Ovary (tissue), 9 donors: ENCODE results near the gene ST6GAL1. TPM values are rescaled to one million over a fixed set of nuclear protein-coding genes. Genes with fewer than 3 reads are reported as not detected.
"Not testable (repeated sequence)": the region's sequence is repeated elsewhere in the genome, so short reads cannot be mapped to it uniquely, and the experiment has no call there.

ENCODE experiments used
- DNase-seq, 5 donors: peaks; one replicate each; pipeline ENCODE4 v3.0.0-alpha.2; 2019 to 2020
- H3K27ac ChIP-seq, 2 donors: fragments of 200-600 bp; one replicate each; pipeline versions ENCODE4 v1.5.1 to v1.8.0; 2019 to 2022
- H3K27me3 ChIP-seq: fragments of 200-600 bp; one replicate; pipeline ENCODE4 v1.8.0; 2022
- H3K36me3 ChIP-seq: fragments of 200-600 bp; sonication (generic); one replicate; pipeline ENCODE4 v1.5.1; 2019
- H3K4me1 ChIP-seq: one replicate; pipeline ENCODE4 v1.8.1; 2013; ENCODE audit warnings: mild to moderate bottlenecking, moderate library complexity; ENCODE audit not compliant: insufficient read depth
- H3K4me3 ChIP-seq: fragments of 200-600 bp; sonication (generic); one replicate; pipeline ENCODE4 v1.5.1; 2017
- H3K9me3 ChIP-seq, 2 donors: fragments of 200-600 bp in 1 of 2; sonication (generic) in 1 of 2; one replicate each; pipeline versions ENCODE4 v1.5.1 to v1.8.1; 2013 to 2019; ENCODE audit warnings: mild to moderate bottlenecking in 1 of 2, moderate library complexity in 1 of 2
- CTCF ChIP-seq, 3 donors: fragments of 450-650 bp in 2 of 3; fragments of 200-600 bp in 1 of 3; IDR thresholded peaks; one replicate each; pipeline versions ENCODE4 v1.5.1 to v1.8.0; 2016 to 2022; ENCODE audit warnings: antibody characterized with exemption in 3 of 3, mild to moderate bottlenecking in 1 of 3
- EP300 ChIP-seq: sonication (generic); formaldehyde crosslinking; IDR thresholded peaks from one replicate; pipeline ENCODE4 v1.6.1; 2017; ENCODE audit warnings: antibody characterized with exemption
- POLR2A ChIP-seq: fragments of 450-650 bp; IDR thresholded peaks from one replicate; pipeline ENCODE4 v1.6.1; 2017; ENCODE audit warnings: antibody characterized with exemption, mild to moderate bottlenecking, moderate library complexity
- WGBS, 3 donors: extraction: QIAGEN DNeasy Blood & Tissue Kit in 1 of 3; methylation state at CpG; one replicate each; pipeline versions ENCODE4 v1.1.5 to v1.1.7; 2013 to 2017; 5-methylcytosine and 5-hydroxymethylcytosine counted together
- intact Hi-C, 4 donors: fragments of 100-400 bp; cut with DNase I; formaldehyde crosslinking; loops; one replicate each; pipeline versions ENCODE4 v1.11.0 to v1.15.1; 2022 to 2023
- polyA plus RNA-seq, 2 donors: library from polyadenylated mRNA; stranded (reverse); fragments of 200-250 nt in 1 of 2; fragments of 350-450 nt in 1 of 2; fragmentation: Illumina TruSeq in 1 of 2; extraction: RNeasy Lipid Tissue Mini Kit (QIAGEN cat#74804) in 1 of 2; gene quantifications; one replicate each; pipeline ENCODE4 v1.2.3, GENCODE V29; 2013 to 2014
- total RNA-seq, 7 donors: library from RNA; depleted of rRNA in 2 of 7; stranded (reverse); fragments of >200 nt in 2 of 7; fragmentation: NEBNext Ultra II Directional in 3 of 7; extraction: Animal tissue kit (Norgen Biotek cat#: 25700) in 3 of 7; gene quantifications; one replicate each; pipeline versions ENCODE4 v1.1.0 to v1.2.4, GENCODE V29; 2016 to 2023
- donor health status: DM: no; HTN: no; CAD: no; lungs with moderate emphysema.
- donor health status: DM: no; HTN: no; CAD: no.
- donor health status: Bipolar disorder and iron deficiency.
- donor health status: DM: yes; HTN: yes; CAD: no.
- donor health status: DM: no; HTN: no; CAD: no.
- donor health status: DM: yes; HTN: yes; CAD: no.

ST6GAL1 gene
- total and polyA plus RNA-seq, 9 donors: 10.6 to 55.2 (median 28.1) TPM

DNA sequence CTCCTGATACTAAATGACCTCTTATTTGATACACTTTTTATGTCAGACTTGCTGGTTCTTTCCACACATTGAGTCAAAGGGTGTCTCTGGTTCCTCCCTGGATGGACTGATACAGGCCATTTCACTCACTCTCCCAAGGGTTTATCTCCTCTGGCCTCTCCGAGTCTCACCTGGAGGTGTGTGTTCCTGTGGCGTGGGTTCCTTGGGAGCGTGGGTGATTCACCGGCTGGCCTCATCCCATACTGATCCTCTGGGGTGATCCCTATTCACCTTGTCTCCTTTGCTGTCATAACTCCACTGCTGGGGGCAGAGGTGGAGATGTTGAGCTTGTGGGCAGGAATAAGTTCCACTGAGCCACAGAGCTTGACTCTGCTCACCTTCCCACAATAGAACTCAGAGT, 61.1 kb downstream of the ST6GAL1 start:
- Histone ChIP-seq H3K9me3 (no peaks in the 10 kb centered on the region), H3K27ac (no peak overlapping the region), H3K27me3 (no peaks in the 10 kb centered on the region), H3K36me3 (no peaks in the 10 kb centered on the region), H3K4me3 (no peak overlapping the region), H3K4me1 (no peaks in the 10 kb centered on the region)
- DNase-seq: no peak
- 96 to 97% (median 97%) methylated on average over 4 of the region's 4 CpGs for WGBS, 3 donors
- intact Hi-C loops: no loop called here
- no peak for TF ChIP-seq POLR2A
- TF ChIP-seq CTCF (IDR thresholded peaks at IDR 0.05): no peak
- TF ChIP-seq EP300: no peak

GRCh38 chr3:186992096-186992495, 61.8 kb downstream of the ST6GAL1 start:
- H3K9me3 ChIP-seq, intact Hi-C loops, H3K36me3 ChIP-seq, DNase-seq, H3K27me3 ChIP-seq, H3K4me3 ChIP-seq, H3K4me1 ChIP-seq, H3K27ac ChIP-seq: not testable (repeated sequence)
- WGBS, 3 donors: 95 to 98% (median 95%) methylated on average over 1 of the region's 1 CpG

GRCh38 chr3:186993210-186993782, 63.0 kb downstream of the ST6GAL1 start:
- intact Hi-C loops: no loop called here
- Histone ChIP-seq H3K9me3 (no peaks in the 10 kb centered on the region), H3K4me3 (no peak overlapping the region), H3K36me3 (no peaks in the 10 kb centered on the region), H3K27ac (no peak overlapping the region), H3K4me1 (no peaks in the 10 kb centered on the region), H3K27me3 (no peaks in the 10 kb centered on the region)
- no peak for DNase-seq
- TF ChIP-seq POLR2A: no peak
- no peak for TF ChIP-seq CTCF (IDR thresholded peaks at IDR 0.05)
- TF ChIP-seq EP300: no peak
- 93 to 96% (median 95%) methylated on average over 7 of the region's 7 CpGs for WGBS, 3 donors

DNA sequence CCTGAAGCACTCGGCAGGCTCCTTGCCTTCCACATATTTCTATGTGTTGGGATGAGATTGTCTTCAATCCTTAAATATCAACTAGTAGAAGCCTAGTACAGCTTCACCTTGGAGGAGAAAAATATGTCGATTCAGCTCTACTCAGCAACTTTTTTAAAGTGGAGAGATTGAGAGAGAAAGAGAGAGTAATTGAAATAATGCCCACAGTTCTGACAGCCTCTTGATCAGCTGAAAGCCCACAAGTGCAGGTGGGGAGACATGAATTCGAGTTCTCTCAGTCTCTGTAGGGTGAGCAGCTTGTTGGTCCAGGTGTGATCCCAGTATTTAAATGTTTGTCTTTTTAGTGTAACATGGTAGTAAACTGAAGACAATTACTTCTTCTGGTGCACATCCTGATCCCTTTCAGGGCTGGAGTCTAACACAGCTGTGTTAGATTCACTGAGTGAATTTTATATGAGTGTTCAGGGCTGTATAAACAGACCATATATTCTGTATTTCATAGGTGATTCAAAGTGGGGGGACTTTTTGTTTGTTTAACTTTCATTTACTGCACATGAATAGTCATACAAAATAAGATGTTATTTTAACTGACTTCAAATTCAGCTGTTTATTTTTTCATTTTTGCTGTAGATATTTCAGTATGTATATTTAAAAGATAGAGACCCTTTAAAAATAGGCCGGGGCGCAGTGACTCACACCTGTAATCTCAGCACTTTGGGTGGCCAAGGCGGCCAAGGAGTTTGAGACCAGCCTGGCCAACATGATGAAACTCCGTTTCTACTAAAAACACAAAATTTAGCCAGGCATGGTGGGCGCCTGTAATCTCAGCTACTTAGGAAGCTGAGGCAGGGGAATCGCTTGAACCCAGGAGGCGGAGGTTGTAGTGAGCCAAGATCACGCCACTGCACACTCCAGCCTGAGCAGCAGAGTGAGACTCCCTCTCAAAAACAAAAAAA, 64.0 kb downstream of the ST6GAL1 start:
- TF ChIP-seq CTCF (IDR thresholded peaks at IDR 0.05) (no peak), EP300 (no peak), POLR2A (no peak)
- 83 to 89% (median 88%) methylated on average over 11 of the region's 11 CpGs for WGBS, 3 donors
- Histone ChIP-seq H3K36me3 (no peaks in the 10 kb centered on the region), H3K27me3 (no peaks in the 10 kb centered on the region), H3K9me3 (no peaks in the 10 kb centered on the region), H3K4me1 (no peaks in the 10 kb centered on the region), H3K4me3 (no peak overlapping the region), H3K27ac (no peak overlapping the region)
- no peak for DNase-seq
- intact Hi-C loops: no loop called here

- Histone ChIP-seq H3K4me1 (no peaks in the 10 kb centered on the region), H3K27ac (no peak overlapping the region), H3K4me3 (no peak overlapping the region), H3K27me3 (no peaks in the 10 kb centered on the region), H3K9me3 (no peaks in the 10 kb centered on the region), H3K36me3 (no peaks in the 10 kb centered on the region)
- DNase-seq: no peak
- no peak for TF ChIP-seq POLR2A
- TF ChIP-seq EP300: no peak
- no peak for TF ChIP-seq CTCF (IDR thresholded peaks at IDR 0.05)
- intact Hi-C loops: no loop called here
- WGBS, 3 donors: 93 to 99% (median 96%) methylated on average over 6 of the region's 6 CpGs
Measured at GRCh38 chr3:186996356-186996755, 66.0 kb downstream of the ST6GAL1 start.
